PC-3 (cell line): Measurements from ENCODE around the gene PNMA8B. TPM values are rescaled to one million over a fixed set of nuclear protein-coding genes. Genes with fewer than 3 reads are reported as not detected.

Experiments used
- ATAC-seq: fragments of 200-7000 bp; cut with Tn5 transposase; 2 replicates; pipeline ENCODE4 v1.9.1; 2020; ENCODE audit warnings: mild to moderate bottlenecking, moderate library complexity
- BruUV-seq: library from RNA; stranded (reverse); fragments of 400-500 nt; replicated peaks from 2 replicates; lab custom pipeline; 2021; lab: Mats Ljungman, UMichigan
- CTCF ChIA-PET: fragments of 300-600 bp; sonication (Branson Sonifier 250); formaldehyde crosslinking; loops from one replicate; lab custom pipeline; 2022; ENCODE audit warnings: antibody characterized with exemption; lab: Charles Lee
- POLR2A ChIA-PET: fragments of 300-600 bp; sonication (Branson Sonifier 250); formaldehyde crosslinking; loops from one replicate; lab custom pipeline; 2022; ENCODE audit warnings: antibody characterized with exemption; ENCODE audit not compliant: unreplicated experiment; lab: Charles Lee
- DNase-seq: peaks from one replicate; pipeline ENCODE4 v3.0.0-alpha.2; 2015
- H2AFZ ChIP-seq: fragments of 300-600 bp; sonication (generic); 2 replicates; pipeline ENCODE4 v1.6.0; 2016; ENCODE audit warnings: antibody characterized with exemption, low read length
- H3F3A ChIP-seq: fragments of 300-600 bp; sonication (generic); one replicate; pipeline ENCODE4 v1.6.0; 2017; ENCODE audit warnings: antibody characterized with exemption, low read length, control low read depth, mild to moderate bottlenecking; ENCODE audit not compliant: unreplicated experiment
- H3K27ac ChIP-seq: fragments of 300-600 bp; sonication (generic); 2 replicates; pipeline ENCODE4 v1.5.1; 2016; ENCODE audit warnings: mild to moderate bottlenecking, low read length
- H3K27me3 ChIP-seq: fragments of 300-600 bp; sonication (generic); 2 replicates; pipeline ENCODE4 v1.6.1; 2016; ENCODE audit warnings: low read length, mixed read lengths
- H3K36me3 ChIP-seq: fragments of 300-600 bp; sonication (generic); 2 replicates; pipeline ENCODE4 v1.6.1; 2016; ENCODE audit warnings: low read depth, mixed run types, low read length, mixed read lengths
- H3K4me1 ChIP-seq: fragments of 300-600 bp; sonication (generic); 2 replicates; pipeline ENCODE4 v1.5.1; 2016; ENCODE audit warnings: low read length; ENCODE audit not compliant: insufficient read depth
- H3K4me2 ChIP-seq: fragments of 300-600 bp; sonication (generic); 2 replicates; pipeline ENCODE4 v1.6.0; 2016; ENCODE audit warnings: low read length
- H3K4me3 ChIP-seq: fragments of 300-600 bp; sonication (generic); 2 replicates; pipeline ENCODE4 v1.5.1; 2016; ENCODE audit warnings: mild to moderate bottlenecking, low read length, mixed read lengths
- H3K79me2 ChIP-seq: fragments of 300-600 bp; sonication (generic); 2 replicates; pipeline ENCODE4 v1.6.1; 2017; ENCODE audit warnings: low read length, mixed read lengths
- H3K9ac ChIP-seq: fragments of 300-600 bp; sonication (generic); 2 replicates; pipeline ENCODE4 v1.6.0; 2016; ENCODE audit warnings: mild to moderate bottlenecking, low read length
- H3K9me2 ChIP-seq: fragments of 300-600 bp; sonication (generic); replicated peaks from 2 replicates; pipeline ENCODE4 v1.6.1; 2016; ENCODE audit warnings: mixed run types, low read length, mixed read lengths
- H3K9me3 ChIP-seq: fragments of 300-600 bp; sonication (generic); 2 replicates; pipeline ENCODE4 v1.6.1; 2016; ENCODE audit warnings: low read length, mixed read lengths
- H4K20me1 ChIP-seq: fragments of 300-600 bp; sonication (generic); 2 replicates; pipeline ENCODE4 v1.6.1; 2016; ENCODE audit warnings: low read length, mixed read lengths
- EZH2 ChIP-seq: fragments of 300-600 bp; sonication (generic); IDR thresholded peaks from one replicate; pipeline ENCODE4 v1.6.1; 2017; ENCODE audit warnings: antibody characterized with exemption, mild to moderate bottlenecking, low read length; ENCODE audit not compliant: unreplicated experiment
- EZH2phosphoT487 ChIP-seq: fragments of 300-600 bp; sonication (generic); IDR thresholded peaks from 2 replicates; pipeline ENCODE4 v1.6.1; 2018; ENCODE audit warnings: mild to moderate bottlenecking, antibody characterized with exemption, low read length, borderline replicate concordance
- intact Hi-C: fragments of 100-400 bp; cut with micrococcal nuclease; formaldehyde crosslinking; loops from 2 replicates; pipeline ENCODE4 v1.9.0; 2023
- total RNA-seq: library from RNA; depleted of rRNA; stranded (reverse); fragments of >200 nt; gene quantifications from 2 replicates; pipeline ENCODE4 v1.2.3, GENCODE V29; 2014
- TF ChIP-seq, protein P1 (sequence below): fragments of 300-600 bp; sonication (generic); conservative IDR thresholded peaks from 2 replicates; pipeline ENCODE4 v1.5.1; 2017; ENCODE audit warnings: antibody characterized with exemption, low read depth, mild to moderate bottlenecking, low read length

PNMA8B gene
- total RNA-seq, 1 experiment from 2014 or later, result not detected

DNA sequence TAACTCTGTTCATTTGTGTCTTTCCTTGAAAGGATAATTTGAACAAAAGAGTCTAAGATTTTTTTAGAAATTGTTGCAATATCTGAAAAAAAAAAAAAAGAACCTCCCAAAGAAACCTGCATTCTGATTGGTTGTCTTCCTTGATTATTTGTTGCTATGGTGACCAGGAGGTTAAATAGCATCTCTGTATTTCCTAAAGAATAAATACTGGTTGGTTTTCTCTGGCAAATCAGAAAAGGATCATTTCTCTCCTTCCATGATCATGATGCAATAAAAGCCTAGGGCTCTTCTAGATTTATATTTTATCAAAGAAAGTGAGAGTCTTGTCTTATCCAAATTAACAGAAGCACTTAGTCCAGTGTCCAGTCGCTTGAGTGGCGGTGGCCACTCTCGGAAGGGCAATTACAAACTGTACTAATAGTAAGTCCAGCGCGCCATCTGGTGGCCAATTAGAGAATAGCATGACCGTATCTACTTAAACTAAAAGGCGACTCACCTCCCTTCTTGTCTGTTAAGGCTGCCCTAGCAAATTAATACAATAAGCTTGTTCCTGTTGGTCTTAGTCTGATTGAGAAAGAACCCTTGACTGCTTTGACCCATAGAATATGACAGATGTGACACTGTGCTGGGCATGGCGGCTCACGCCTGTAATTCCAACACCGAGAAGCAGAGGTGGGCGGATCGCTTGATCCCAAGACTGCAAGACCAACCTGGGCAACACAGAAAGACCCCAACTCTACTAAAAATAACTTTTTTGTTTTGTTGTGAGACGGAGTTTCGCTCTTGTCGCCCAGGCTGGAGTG lies 47.0 kb upstream of the PNMA8B start:
- ChIA-PET CTCF (interaction anchor here (0.5 to 1.0 kb wide), 3 partner anchors 13 to 147 kb away, joined by 3 to 11 read pairs (median 3); no protein-coding TSS in a partner anchor), POLR2A (interaction anchor here (0.7 kb wide), 1 partner anchor 639 kb away, joined by 19 read pairs; no protein-coding TSS in a partner anchor)
- intact Hi-C loops, result loop anchor here (1.0 kb wide), 1 partner anchor 13 kb away; no protein-coding TSS in a partner anchor
- Histone ChIP-seq H4K20me1 (no peaks in the 10 kb centered on the region), H3K79me2 (no peaks in the 10 kb centered on the region), H2AFZ (no peak overlapping the region), H3K9ac (no peak overlapping the region), H3K4me3 (no peak overlapping the region), H3K36me3 (no peaks in the 10 kb centered on the region), H3K4me1 (no peaks in the 10 kb centered on the region), H3F3A (no peaks in the 10 kb centered on the region), H3K27ac (no peak overlapping the region), H3K9me2 (no peaks in the 10 kb centered on the region), H3K9me3 (no peaks in the 10 kb centered on the region), H3K27me3 (no peaks in the 10 kb centered on the region), H3K4me2 (no peak overlapping the region)
- BruUV-seq, result no TSS peak
- TF ChIP-seq EZH2phosphoT487, result no peak
- TF ChIP-seq, protein P1, sequence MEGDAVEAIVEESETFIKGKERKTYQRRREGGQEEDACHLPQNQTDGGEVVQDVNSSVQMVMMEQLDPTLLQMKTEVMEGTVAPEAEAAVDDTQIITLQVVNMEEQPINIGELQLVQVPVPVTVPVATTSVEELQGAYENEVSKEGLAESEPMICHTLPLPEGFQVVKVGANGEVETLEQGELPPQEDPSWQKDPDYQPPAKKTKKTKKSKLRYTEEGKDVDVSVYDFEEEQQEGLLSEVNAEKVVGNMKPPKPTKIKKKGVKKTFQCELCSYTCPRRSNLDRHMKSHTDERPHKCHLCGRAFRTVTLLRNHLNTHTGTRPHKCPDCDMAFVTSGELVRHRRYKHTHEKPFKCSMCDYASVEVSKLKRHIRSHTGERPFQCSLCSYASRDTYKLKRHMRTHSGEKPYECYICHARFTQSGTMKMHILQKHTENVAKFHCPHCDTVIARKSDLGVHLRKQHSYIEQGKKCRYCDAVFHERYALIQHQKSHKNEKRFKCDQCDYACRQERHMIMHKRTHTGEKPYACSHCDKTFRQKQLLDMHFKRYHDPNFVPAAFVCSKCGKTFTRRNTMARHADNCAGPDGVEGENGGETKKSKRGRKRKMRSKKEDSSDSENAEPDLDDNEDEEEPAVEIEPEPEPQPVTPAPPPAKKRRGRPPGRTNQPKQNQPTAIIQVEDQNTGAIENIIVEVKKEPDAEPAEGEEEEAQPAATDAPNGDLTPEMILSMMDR, result peak; percentile 89
- ATAC-seq (peak; percentile 79), DNase-seq (peak; percentile 89)

DNA sequence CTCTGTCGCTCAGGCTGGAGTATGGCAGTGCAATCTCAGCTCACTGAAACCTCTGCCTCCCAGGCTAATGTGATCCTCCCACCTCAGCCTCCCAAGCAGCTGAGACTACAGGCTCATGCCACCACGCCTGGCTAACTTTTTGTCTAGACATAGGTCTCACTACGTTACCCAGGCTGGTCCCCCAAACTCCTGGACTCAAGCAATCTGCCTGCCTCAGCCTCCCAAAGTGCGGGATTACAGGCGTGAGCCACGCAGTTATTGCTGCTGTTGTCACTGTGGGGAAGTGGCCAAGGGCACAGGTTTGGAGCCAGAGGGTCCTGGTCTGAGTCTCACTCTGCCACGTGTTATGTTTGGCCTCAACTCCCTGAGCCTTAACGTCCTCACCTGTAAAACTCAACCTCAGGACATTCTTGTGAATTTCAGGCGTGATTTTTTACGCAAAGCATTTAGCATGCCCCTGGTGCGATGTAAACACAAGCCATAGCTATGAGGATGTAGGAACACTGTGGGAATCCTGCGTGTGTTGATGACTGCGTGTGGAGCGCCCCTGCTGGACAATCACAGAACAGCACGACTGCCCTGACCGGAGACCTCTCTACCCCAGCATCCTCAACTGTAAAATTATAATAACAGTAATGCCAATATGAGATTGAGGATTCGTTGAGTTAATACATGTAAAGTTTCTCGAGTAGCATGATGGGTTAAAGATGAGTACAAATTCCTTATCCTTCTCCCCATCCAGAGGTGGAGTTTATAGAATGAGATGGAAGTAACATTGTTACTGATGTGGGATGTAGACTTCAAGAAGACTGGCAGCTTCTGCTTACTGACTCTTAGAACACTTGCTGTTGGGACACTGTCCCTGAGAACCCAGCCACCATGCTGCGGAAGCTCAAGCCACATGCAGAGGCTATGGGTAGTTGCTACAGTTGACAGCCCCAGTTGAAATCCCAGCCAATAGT lies 41.8 kb upstream of the PNMA8B start:
- Histone ChIP-seq H2AFZ (no peak overlapping the region), H3K9me2 (no peaks in the 10 kb centered on the region), H3K9me3 (no peaks in the 10 kb centered on the region), H3K27me3 (no peaks in the 10 kb centered on the region), H3K4me2 (no peak overlapping the region), H3K36me3 (no peaks in the 10 kb centered on the region), H3K4me3 (no peak overlapping the region), H4K20me1 (no peaks in the 10 kb centered on the region), H3K79me2 (no peaks in the 10 kb centered on the region), H3F3A (no peaks in the 10 kb centered on the region), H3K4me1 (no peaks in the 10 kb centered on the region), H3K27ac (no peak overlapping the region), H3K9ac (no peak overlapping the region)
- intact Hi-C loops, result no loop called here
- POLR2A ChIA-PET, result no interaction called here
- peak; percentile 49; the same call in 1 of the 2 replicates for ATAC-seq
- no TSS peak for BruUV-seq
- TF ChIP-seq EZH2phosphoT487 (no peak), EZH2 (no peak)
- TF ChIP-seq, protein P1, result peak; percentile 81
- CTCF ChIA-PET, result interaction anchor here (0.5 to 0.6 kb wide), 3 partner anchors 14 to 21 kb away, joined by 3 to 4 read pairs (median 3); no protein-coding TSS in a partner anchor
- DNase-seq, result peak; percentile 54
